GM12892 (cell line): ENCODE results near the gene ATP5MC3.

Experiments used
- POLR2A ChIP-seq: IDR thresholded peaks from 2 replicates; pipeline ENCODE4 v1.6.1; 2011; ENCODE audit warnings: low read depth, low read length, control low read depth
- POLR2AphosphoS5 ChIP-seq: IDR thresholded peaks from 2 replicates; pipeline ENCODE4 v1.6.1; 2011; ENCODE audit warnings: low read depth, low read length, control low read depth

GRCh38 chr2:175176624-175177023 is 4.9 kb downstream of the ATP5MC3 start:
- no peak; the same call in 1 of the 2 replicates for TF ChIP-seq POLR2A
- no peak for TF ChIP-seq POLR2AphosphoS5
